Keratinocyte (primary cell): ENCODE measurements around the gene STPG4.

ENCODE experiments used
- CTCF ChIP-seq, 3 experiments: IDR thresholded peaks in 1 of 3; conservative IDR thresholded peaks in 1 of 3; optimal IDR thresholded peaks in 1 of 3; 2 replicates in 2 of 3; 3 replicates in 1 of 3; pipeline versions ENCODE3 to v1.5.1; 2011; ENCODE audit warnings: low read length in 3 of 3, mild to moderate bottlenecking in 3 of 3, moderate library complexity in 2 of 3, control low read depth in 1 of 3, inconsistent platforms in 1 of 3; ENCODE audit not compliant: insufficient read depth in 2 of 3; ENCODE audit errors: extremely low read depth in 1 of 3
- EZH2 ChIP-seq: IDR thresholded peaks from one replicate; pipeline ENCODE4 v1.6.1; 2012; ENCODE audit warnings: inconsistent platforms, mild to moderate bottlenecking, low read length, moderate library complexity

DNA sequence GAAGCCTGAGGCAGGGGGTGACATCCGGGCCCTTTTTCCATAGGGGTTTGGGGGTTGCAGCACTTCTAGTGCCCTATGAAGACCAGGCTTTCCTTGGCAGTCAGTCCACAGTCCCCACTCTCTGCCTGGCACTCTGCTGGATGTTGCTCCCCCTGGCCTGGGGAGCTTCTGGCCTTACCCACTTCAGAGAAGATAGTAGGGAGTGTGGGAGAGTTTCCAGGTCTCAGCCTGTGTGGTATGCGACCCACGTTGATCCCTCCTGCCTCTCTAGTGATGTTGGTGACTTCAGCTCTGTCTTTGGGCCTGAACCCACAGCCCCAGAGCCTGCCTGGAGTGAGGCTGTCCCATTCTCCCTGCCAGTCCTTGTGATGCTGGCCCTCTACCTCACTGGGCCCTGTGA is 105.6 kb downstream of the STPG4 start:
- no peak for TF ChIP-seq CTCF (optimal IDR thresholded peaks at IDR 0.05 in 1 of 3, IDR thresholded peaks at IDR 0.05 in 1 of 3, conservative IDR thresholded peaks at IDR 0.05 in 1 of 3; ENCODE audit: extremely low read depth in 1 of 3, insufficient read depth in 2 of 3, low read length in 3 of 3)
- no peak for TF ChIP-seq EZH2
